Measurements from ENCODE around the gene QSOX1.
"Not testable (repeated sequence)": the region's sequence is repeated elsewhere in the genome, so short reads cannot be mapped to it uniquely, and the experiment has no call there.

- TF ChIP-seq CTCF (IDR thresholded peaks at IDR 0.05; ENCODE audit: extremely low read depth in 1 of 2, insufficient read depth in 1 of 2, low read depth in 1 of 2, low read length in 2 of 2); EZH2 (IDR thresholded peaks at IDR 0.05; ENCODE audit: borderline replicate concordance, low read depth, low read length, severe bottlenecking); POLR2A (IDR thresholded peaks at IDR 0.05; ENCODE audit: low read depth, low read length); POLR2AphosphoS5 (IDR thresholded peaks at IDR 0.05; ENCODE audit: insufficient read depth, low read depth, low read length): not testable (repeated sequence)
Observed at GRCh38 chr1:180202588-180202987, 47.9 kb downstream of the QSOX1 start.

Measured in endothelial cell of umbilical vein (primary cell).